ENCODE results near the gene ERICH3.

ERICH3 gene

GRCh38 chr1:74673351-74674111 is at the start of gene ERICH3:
TSS of gene ERICH3 (minus strand) at chr1:74673792. CDS start at chr1:74673519, 273 bp downstream.
- in situ Hi-C loops (cut with MboI; ENCODE audit: low sequenced_read_pairs) = no loop called here

- in situ Hi-C loops (cut with MboI; ENCODE audit: low sequenced_read_pairs) = no loop called here
Measured at GRCh38 chr1:74717626-74718025, 44.0 kb upstream of the ERICH3 start.

- in situ Hi-C loops (cut with MboI; ENCODE audit: low sequenced_read_pairs) = no loop called here
Measured at GRCh38 chr1:74716822-74717221, 43.2 kb upstream of the ERICH3 start.

GRCh38 chr1:74715806-74716205 is 42.2 kb upstream of the ERICH3 start:
- in situ Hi-C loops (cut with MboI; ENCODE audit: low sequenced_read_pairs) = no loop called here

- in situ Hi-C loops (cut with MboI; ENCODE audit: low sequenced_read_pairs) = no loop called here
Measured at GRCh38 chr1:74715236-74715502, 41.6 kb upstream of the ERICH3 start.

- in situ Hi-C loops (cut with MboI; ENCODE audit: low sequenced_read_pairs) = no loop called here
Measured at GRCh38 chr1:74714429-74715235, 41.0 kb upstream of the ERICH3 start.

- in situ Hi-C loops (cut with MboI; ENCODE audit: low sequenced_read_pairs) = no loop called here
Measured at GRCh38 chr1:74713849-74714248, 40.3 kb upstream of the ERICH3 start.

- in situ Hi-C loops (cut with MboI; ENCODE audit: low sequenced_read_pairs) = no loop called here
Measured at GRCh38 chr1:74712881-74713280, 39.3 kb upstream of the ERICH3 start.

GRCh38 chr1:74703386-74704182 is 30.0 kb upstream of the ERICH3 start:
- in situ Hi-C loops (cut with MboI; ENCODE audit: low sequenced_read_pairs) = no loop called here

GRCh38 chr1:74699331-74699730 is 25.7 kb upstream of the ERICH3 start:
- in situ Hi-C loops (cut with MboI; ENCODE audit: low sequenced_read_pairs) = no loop called here

GRCh38 chr1:74697832-74698231 is 24.2 kb upstream of the ERICH3 start:
- in situ Hi-C loops (cut with MboI; ENCODE audit: low sequenced_read_pairs) = no loop called here

- in situ Hi-C loops (cut with MboI; ENCODE audit: low sequenced_read_pairs) = no loop called here
Measured at GRCh38 chr1:74693473-74693872, 19.9 kb upstream of the ERICH3 start.

GRCh38 chr1:74690909-74691308 is 17.3 kb upstream of the ERICH3 start:
- in situ Hi-C loops (cut with MboI; ENCODE audit: low sequenced_read_pairs) = no loop called here

- in situ Hi-C loops (cut with MboI; ENCODE audit: low sequenced_read_pairs) = no loop called here
Measured at GRCh38 chr1:74690364-74690696, 16.7 kb upstream of the ERICH3 start.

- in situ Hi-C loops (cut with MboI; ENCODE audit: low sequenced_read_pairs) = no loop called here
Measured at GRCh38 chr1:74689621-74690363, 16.2 kb upstream of the ERICH3 start.

GRCh38 chr1:74686928-74687327 is 13.3 kb upstream of the ERICH3 start:
- in situ Hi-C loops (cut with MboI; ENCODE audit: low sequenced_read_pairs) = no loop called here

- in situ Hi-C loops (cut with MboI; ENCODE audit: low sequenced_read_pairs) = no loop called here
Measured at GRCh38 chr1:74684301-74684700, 10.7 kb upstream of the ERICH3 start.

GRCh38 chr1:74683656-74684055 is 10.1 kb upstream of the ERICH3 start:
- in situ Hi-C loops (cut with MboI; ENCODE audit: low sequenced_read_pairs) = no loop called here

GRCh38 chr1:74681851-74682250 is 8.3 kb upstream of the ERICH3 start:
- in situ Hi-C loops (cut with MboI; ENCODE audit: low sequenced_read_pairs) = no loop called here

- in situ Hi-C loops (cut with MboI; ENCODE audit: low sequenced_read_pairs) = no loop called here
Measured at GRCh38 chr1:74681449-74681848, 7.9 kb upstream of the ERICH3 start.

- in situ Hi-C loops (cut with MboI; ENCODE audit: low sequenced_read_pairs) = no loop called here
Measured at GRCh38 chr1:74681001-74681400, 7.4 kb upstream of the ERICH3 start.
